ENCODE data around the gene GFOD1.

GFOD1 gene

DNA sequence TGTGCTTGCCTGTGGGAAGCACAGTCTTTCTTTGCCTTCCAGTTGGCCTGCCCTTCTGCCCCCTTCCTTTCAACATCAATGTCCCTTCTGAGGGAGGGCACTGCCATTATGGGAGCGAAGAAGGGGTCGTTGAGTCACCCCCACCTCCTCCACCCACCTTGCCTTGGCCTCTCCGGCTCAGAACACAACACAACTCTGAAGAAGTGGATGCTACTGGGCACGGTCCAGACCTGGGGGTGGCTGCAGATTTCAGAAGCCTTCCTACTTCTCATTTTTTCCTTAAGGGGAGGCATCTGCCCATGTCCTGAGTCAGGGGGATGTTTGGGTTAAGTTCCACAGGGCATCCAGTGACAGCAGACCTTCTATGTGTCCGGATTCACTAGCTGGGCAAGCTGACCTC is 72.1 kb downstream of the GFOD1 start:
- TF ChIP-seq, protein P1, sequence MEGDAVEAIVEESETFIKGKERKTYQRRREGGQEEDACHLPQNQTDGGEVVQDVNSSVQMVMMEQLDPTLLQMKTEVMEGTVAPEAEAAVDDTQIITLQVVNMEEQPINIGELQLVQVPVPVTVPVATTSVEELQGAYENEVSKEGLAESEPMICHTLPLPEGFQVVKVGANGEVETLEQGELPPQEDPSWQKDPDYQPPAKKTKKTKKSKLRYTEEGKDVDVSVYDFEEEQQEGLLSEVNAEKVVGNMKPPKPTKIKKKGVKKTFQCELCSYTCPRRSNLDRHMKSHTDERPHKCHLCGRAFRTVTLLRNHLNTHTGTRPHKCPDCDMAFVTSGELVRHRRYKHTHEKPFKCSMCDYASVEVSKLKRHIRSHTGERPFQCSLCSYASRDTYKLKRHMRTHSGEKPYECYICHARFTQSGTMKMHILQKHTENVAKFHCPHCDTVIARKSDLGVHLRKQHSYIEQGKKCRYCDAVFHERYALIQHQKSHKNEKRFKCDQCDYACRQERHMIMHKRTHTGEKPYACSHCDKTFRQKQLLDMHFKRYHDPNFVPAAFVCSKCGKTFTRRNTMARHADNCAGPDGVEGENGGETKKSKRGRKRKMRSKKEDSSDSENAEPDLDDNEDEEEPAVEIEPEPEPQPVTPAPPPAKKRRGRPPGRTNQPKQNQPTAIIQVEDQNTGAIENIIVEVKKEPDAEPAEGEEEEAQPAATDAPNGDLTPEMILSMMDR (conservative IDR thresholded peaks at IDR 0.05; ENCODE audit: control insufficient read depth, insufficient read depth, low read depth, low read length) = no peak
- H3K4me3 ChIP-seq (ENCODE audit: control insufficient read depth, low read depth, low read length) = no peak overlapping the region
- no peak for DNase-seq (ENCODE audit: low read depth)

DNA sequence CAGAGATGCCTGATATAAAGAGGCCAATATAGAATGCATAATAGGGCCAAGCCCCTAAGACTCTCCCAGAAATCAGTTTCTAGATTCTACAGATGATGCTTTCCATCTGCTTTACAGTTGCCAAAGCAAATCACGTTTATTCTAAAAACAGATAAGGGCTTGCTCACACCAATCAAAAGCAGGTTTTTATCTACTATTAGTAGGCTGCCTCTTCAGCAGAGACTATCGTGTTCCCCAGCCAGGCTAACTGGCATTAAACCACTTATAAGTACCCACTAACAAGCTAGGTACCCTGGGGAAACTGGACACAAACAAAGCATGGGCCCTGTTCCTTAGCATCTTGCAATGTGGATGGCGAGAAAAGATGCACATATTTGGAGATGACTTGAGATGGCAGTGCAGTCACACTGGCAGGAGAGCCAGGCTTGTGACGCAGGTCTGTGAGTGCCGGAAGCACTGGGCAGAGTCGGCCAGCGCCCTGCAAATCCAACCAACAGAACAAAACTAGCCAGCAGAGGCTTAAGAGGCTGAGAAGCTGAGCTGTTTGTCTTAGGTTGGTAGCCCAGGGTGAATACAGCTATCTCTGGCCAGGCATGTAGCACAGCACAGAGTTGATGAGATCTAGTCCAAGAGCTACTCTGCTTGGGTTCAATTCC is 73.4 kb downstream of the GFOD1 start:
- H3K4me3 ChIP-seq (ENCODE audit: control insufficient read depth, low read depth, low read length) = no peak overlapping the region
- no peak for DNase-seq (ENCODE audit: low read depth)
- TF ChIP-seq, protein P1 (conservative IDR thresholded peaks at IDR 0.05; ENCODE audit: control insufficient read depth, insufficient read depth, low read depth, low read length) = no peak

DNA sequence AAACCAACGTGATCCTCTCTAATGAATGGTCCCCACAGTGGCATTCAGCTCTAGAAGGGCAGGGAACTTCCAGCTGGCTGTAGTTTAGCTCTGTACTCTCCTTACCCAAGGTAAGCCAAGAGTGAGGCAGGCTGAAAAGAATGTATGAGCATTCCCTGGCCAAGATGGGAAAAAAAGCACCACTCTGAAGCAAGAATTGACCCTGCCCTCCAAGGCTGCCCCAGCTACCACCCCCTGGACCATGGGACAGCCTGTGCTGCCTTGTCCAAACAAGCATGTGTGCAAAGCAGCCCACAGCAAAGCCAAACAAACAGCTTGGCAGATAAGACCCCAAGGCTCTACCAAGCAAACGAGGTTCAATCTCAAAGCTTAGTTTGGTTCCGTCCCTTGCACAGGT is 73.9 kb downstream of the GFOD1 start:
- H3K4me3 ChIP-seq (ENCODE audit: control insufficient read depth, low read depth, low read length) = no peak overlapping the region
- DNase-seq (ENCODE audit: low read depth) = peak; percentile 34
- TF ChIP-seq, protein P1 (conservative IDR thresholded peaks at IDR 0.05; ENCODE audit: control insufficient read depth, insufficient read depth, low read depth, low read length) = no peak

DNA sequence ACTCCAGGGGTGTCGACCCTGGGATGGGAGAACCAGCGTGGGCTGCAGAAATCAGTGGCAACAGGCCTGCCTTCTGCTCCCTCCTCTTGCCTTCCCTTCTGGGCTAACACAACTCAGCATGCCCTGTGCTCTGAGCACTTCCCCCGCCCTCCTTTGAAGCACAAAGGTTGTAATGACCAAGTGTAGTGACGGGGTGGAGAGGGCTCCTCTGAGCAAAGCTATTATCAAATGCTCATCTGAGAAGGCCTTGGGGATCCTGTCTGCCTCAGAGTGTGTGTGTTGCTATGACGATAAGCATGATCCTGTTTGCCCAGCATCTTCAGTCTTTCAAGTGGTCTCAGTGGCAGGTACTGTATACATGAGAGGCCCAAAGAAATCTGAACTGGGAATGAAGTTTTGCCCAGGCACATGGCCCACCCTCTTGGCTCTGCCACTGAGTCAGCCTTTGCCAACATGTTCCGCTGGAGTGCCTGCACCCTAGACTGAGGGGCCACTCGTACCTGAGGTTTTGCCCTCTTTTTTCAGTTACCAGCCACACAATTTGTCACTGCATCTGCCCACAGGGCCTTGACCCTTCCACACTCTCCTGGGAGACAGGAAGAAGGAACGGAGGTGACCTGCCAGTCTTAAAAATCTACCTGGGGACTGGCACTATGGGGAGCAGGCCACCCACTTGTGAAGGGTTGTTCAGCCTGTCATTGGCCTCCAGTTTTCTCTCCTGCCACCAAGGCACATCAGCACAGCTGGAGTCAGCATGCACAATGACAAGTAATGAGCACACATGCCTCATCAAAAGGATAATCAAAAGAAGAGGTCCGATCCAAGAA is 74.5 kb downstream of the GFOD1 start:
- H3K4me3 ChIP-seq (ENCODE audit: control insufficient read depth, low read depth, low read length) = no peak overlapping the region
- TF ChIP-seq, protein P1 (conservative IDR thresholded peaks at IDR 0.05; ENCODE audit: control insufficient read depth, insufficient read depth, low read depth, low read length) = no peak
- no peak for DNase-seq (ENCODE audit: low read depth)

DNA sequence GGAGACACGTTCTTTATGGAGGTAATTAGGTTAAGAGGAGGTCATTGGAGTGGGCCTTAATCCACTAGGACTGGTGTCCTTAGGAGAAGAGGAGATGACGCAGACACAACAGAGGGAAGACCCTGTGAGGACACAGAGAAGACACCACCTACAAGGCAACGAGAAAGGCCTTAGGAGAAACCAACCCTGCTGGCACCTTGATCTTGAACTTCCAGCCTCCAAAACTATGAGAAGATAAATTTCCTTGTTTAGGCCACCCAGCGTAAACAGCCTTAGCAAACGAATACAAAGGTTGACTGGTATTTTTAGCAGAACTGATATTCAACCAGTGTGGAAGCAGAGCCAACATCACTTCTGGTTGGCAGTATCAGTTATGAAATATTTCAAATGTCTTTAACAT is 75.2 kb downstream of the GFOD1 start:
- TF ChIP-seq, protein P1 (conservative IDR thresholded peaks at IDR 0.05; ENCODE audit: control insufficient read depth, insufficient read depth, low read depth, low read length) = no peak

DNA sequence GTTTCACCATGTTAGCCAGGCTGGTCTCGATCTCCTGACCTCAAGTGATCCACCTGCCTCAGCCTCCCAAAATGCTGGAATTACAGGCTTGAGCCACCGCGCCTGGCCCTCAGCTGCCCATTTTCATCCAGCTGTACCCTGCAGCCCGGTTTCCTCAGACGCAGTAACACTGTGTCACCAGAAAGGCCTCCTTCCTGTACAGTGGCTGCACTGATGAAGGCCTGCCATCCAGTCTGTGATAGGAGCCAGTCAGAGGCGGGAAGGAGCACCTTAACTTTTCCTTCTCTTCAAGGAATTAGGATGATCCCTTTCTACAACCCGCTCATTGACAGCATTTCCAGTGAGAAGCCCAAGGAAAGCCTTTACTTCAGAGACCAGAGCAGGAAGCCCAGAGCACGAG is 75.9 kb downstream of the GFOD1 start:
- no peak overlapping the region for H3K4me3 ChIP-seq (ENCODE audit: control insufficient read depth, low read depth, low read length)
- no peak for DNase-seq (ENCODE audit: low read depth)
- TF ChIP-seq, protein P1 (conservative IDR thresholded peaks at IDR 0.05; ENCODE audit: control insufficient read depth, insufficient read depth, low read depth, low read length) = no peak

More for the DNA sequence above, 75.2 kb downstream of the GFOD1 start:
- no peak for DNase-seq (ENCODE audit: low read depth)
- H3K4me3 ChIP-seq (ENCODE audit: control insufficient read depth, low read depth, low read length) = no peak overlapping the region

All from fibroblast of mammary gland (primary cell).